Astrocyte (in vitro differentiated cells and primary cell): ENCODE measurements around the gene HTRA2.

ENCODE experiments used
- CTCF ChIP-seq: IDR thresholded peaks from 2 replicates; pipeline ENCODE4 v1.5.1; 2011; ENCODE audit warnings: low read depth, mild to moderate bottlenecking, inconsistent platforms, low read length, moderate library complexity; ENCODE audit not compliant: insufficient read depth
- EZH2 ChIP-seq: IDR thresholded peaks from 2 replicates; pipeline ENCODE4 v1.6.1; 2012; ENCODE audit warnings: mild to moderate bottlenecking, low read length, inconsistent platforms; ENCODE audit not compliant: insufficient read depth

GRCh38 chr2:74578408-74578807, 48.7 kb downstream of the HTRA2 start:
- TF ChIP-seq CTCF: no peak
- TF ChIP-seq EZH2: no peak
